H1 (cell line): ENCODE data around the gene HSPD1. TPM values are rescaled to one million over a fixed set of nuclear protein-coding genes. Genes with fewer than 3 reads are reported as not detected.

Experiments used
- JUND ChIP-seq: IDR thresholded peaks from 2 replicates; pipeline ENCODE4 v1.6.1; 2011; ENCODE audit warnings: mild to moderate bottlenecking, improper control_type of control experiment, low read length
- KDM5A ChIP-seq: fragments of 200-600 bp; IDR thresholded peaks from 2 replicates; pipeline ENCODE4 v1.7.1; 2012; ENCODE audit warnings: mild to moderate bottlenecking, low read length, inconsistent platforms, mixed read lengths
- RXRA ChIP-seq: IDR thresholded peaks from 2 replicates; pipeline ENCODE4 v1.6.1; 2011; ENCODE audit warnings: low read depth, mild to moderate bottlenecking, low read length, moderate library complexity; ENCODE audit not compliant: insufficient read depth
- SAP30 ChIP-seq: fragments of 300-600 bp; sonication (generic); IDR thresholded peaks from 2 replicates; pipeline ENCODE4 v1.7.1; 2012; ENCODE audit warnings: low read length, moderate library complexity, mild to moderate bottlenecking, inconsistent platforms; ENCODE audit not compliant: insufficient read depth, insufficient replicate concordance
- SIRT6 ChIP-seq: IDR thresholded peaks from one replicate; pipeline ENCODE4 v1.7.1; 2012; ENCODE audit warnings: low read length, inconsistent platforms
- USF2 ChIP-seq: IDR thresholded peaks from 2 replicates; pipeline ENCODE4 v1.6.1; 2011; ENCODE audit warnings: low read length, improper control_type of control experiment
- polyA plus RNA-seq, 7 experiments: library from polyadenylated mRNA; depleted of rRNA in 3 of 7; stranded (reverse) in 5 of 7; unstranded in 2 of 7; fragments of >200 nt in 5 of 7; fragments of 200-250 nt in 2 of 7; gene quantifications; 1 replicate in 5 of 7; 2 replicates in 1 of 7; 4 replicates in 1 of 7; pipeline versions ENCODE4 v1.2.1 to v1.2.3, GENCODE V29; 2011 to 2013; ENCODE audit warnings: missing spikeins in 2 of 7, mixed read lengths in 2 of 7
- total RNA-seq: library from RNA; stranded (reverse); fragmentation: NEBNext Ultra II Directional; extraction: Animal tissue kit (Norgen Biotek cat#: 25700); gene quantifications from 2 replicates; pipeline ENCODE4 v1.2.1, GENCODE V29; 2021

Gene HSPD1
- total and polyA plus RNA-seq, 2 of the 8 experiments (the other 6 are each of a cell fraction or from before 2014, with no cell fraction given): 221 to 1,108 TPM

DNA sequence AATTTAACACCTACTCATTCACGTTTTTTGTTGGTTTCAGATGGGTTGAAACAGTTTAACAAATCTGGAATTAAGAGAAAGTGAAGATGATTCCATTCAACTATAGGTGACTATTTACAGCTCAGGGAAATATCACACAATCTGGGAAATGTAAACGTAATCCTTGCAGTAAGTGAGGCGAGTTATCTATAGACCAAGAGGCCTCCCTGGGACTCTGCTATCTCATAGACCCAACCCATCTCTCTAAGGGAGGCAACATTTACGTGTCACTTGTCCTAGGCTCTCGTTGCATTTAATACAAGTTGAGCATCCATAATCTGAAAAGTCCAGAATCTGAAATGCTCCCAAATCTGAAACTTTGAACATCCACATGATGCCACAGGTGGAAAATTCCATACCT is 14.3 kb upstream of the HSPD1 start (continued):
- TF ChIP-seq SAP30 (no peak), KDM5A (no peak), USF2 (no peak), RXRA (no peak), JUND (no peak), SIRT6 (no peak)
